Bronchial epithelial cell (primary cell): ENCODE measurements around the gene SAE1. TPM values are rescaled to one million over a fixed set of nuclear protein-coding genes. Genes with fewer than 3 reads are reported as not detected.
A peak's percentile ranks its signal among the peaks of the same experiment; 100 is the strongest.

Experiments
- DNase-seq: peaks from one replicate; pipeline ENCODE4 v3.0.0-alpha.2; 2010; ENCODE audit warnings: low read depth
- FAIRE-seq: peaks from 2 replicates; lab custom pipeline; 2011; peaks lifted over from hg19 to GRCh38; lab: Jason Lieb, UNC
- H3K27me3 ChIP-seq: 2 replicates; pipeline ENCODE4 v1.5.1; 2011; ENCODE audit warnings: low read length; ENCODE audit not compliant: control insufficient read depth, insufficient read depth
- H3K36me3 ChIP-seq: 2 replicates; pipeline ENCODE4 v1.5.1; 2011; ENCODE audit warnings: low read length; ENCODE audit not compliant: control insufficient read depth, insufficient read depth
- H3K4me3 ChIP-seq: 2 replicates; pipeline ENCODE4 v1.5.1; 2011; ENCODE audit warnings: mild to moderate bottlenecking, low read depth, low read length, control low read depth
- CTCF ChIP-seq: IDR thresholded peaks from 2 replicates; pipeline ENCODE4 v1.5.1; 2011; ENCODE audit warnings: mild to moderate bottlenecking, moderate library complexity, low read length, control low read depth, inconsistent platforms; ENCODE audit not compliant: insufficient read depth, severe bottlenecking
- total RNA-seq: library from RNA; depleted of rRNA; stranded (reverse); fragments of >200 nt; gene quantifications from 2 replicates; pipeline ENCODE4 v1.2.1, GENCODE V29; 2014

The SAE1 gene
- total RNA-seq, 1 donor from 2014 or later = 90.6 TPM

DNA sequence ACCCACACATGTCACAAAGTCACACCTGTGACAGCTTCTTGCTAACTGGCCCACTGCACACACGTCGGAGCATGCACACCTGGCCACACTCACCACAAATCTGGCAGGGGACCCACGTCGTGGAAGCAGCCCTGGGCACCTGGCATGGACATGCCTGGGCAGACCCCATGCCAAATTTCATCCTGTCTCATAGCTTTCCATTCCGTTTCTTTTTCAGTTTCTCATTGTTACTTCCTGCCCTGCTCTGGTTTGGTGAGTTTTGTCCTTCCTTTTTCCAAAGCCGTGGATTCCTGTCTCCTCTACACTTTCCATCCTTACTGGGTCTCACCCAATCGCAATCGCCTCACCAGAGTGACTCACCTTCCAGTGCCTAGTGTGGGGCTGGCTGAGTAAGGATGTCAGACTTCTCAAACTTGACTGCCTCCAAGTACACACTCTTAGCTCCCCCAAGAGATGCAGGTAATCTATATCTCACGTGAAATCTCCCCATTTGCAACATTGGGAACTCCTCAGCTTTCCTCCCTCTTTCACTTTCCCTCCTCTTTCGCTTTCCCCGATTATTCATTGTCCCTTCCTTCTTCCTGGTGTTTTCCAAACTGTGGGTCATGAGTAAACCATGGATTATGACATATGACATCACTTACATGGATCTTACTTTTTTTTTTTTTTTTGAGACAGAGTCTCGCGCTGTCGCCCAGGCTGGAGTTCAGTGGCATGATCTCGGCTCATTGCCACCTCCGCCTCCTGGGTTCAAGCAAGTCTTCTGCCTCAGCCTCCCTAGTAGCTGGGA, 102.0 kb downstream of the SAE1 start:
- Histone ChIP-seq H3K36me3 (no peaks in the 10 kb centered on the region), H3K27me3 (no peaks in the 10 kb centered on the region), H3K4me3 (peak overlapping the region; percentile 40)
- no peak for TF ChIP-seq CTCF
- no peak for FAIRE-seq
- peak; percentile 94 for DNase-seq

DNA sequence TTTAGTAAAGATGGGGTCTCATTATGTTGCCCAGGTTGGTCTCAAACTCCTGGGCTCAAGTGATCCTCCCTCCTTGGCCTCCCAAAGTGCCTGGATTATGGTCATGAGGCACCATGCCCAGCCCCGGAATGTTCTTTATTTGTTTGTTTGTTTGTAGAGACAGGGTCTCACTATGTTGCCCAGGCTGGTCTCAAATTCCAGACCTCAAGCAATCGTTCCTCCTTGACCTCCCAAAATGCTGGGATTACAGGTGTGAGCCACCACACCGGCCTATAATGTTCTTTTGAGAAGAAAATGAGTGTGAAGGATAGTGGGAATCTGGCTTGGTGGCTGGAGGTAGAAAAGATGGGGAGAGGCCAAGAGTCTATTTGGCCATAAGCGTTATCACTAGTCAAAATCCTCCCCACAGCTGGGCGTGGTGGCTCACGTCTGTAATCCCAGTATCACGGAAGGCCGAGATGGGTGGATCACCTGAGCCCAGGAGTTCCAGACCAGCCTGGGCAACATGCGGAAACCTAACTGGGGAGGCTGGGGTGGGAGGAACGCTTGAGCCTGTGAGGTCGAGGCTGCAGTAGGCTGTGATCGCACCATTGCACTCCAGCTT, 105.5 kb downstream of the SAE1 start:
- DNase-seq (no peak), FAIRE-seq (no peak)
- Histone ChIP-seq H3K36me3 (no peaks in the 10 kb centered on the region), H3K27me3 (no peaks in the 10 kb centered on the region), H3K4me3 (no peak overlapping the region)
- no peak for TF ChIP-seq CTCF

GRCh38 chr19:47239152-47239551, 108.5 kb downstream of the SAE1 start:
- DNase-seq = no peak
- no peaks in the 10 kb centered on the region for H3K36me3 ChIP-seq
- no peak for TF ChIP-seq CTCF
- no peak for FAIRE-seq
- no peak overlapping the region for H3K4me3 ChIP-seq
- no peaks in the 10 kb centered on the region for H3K27me3 ChIP-seq

DNA sequence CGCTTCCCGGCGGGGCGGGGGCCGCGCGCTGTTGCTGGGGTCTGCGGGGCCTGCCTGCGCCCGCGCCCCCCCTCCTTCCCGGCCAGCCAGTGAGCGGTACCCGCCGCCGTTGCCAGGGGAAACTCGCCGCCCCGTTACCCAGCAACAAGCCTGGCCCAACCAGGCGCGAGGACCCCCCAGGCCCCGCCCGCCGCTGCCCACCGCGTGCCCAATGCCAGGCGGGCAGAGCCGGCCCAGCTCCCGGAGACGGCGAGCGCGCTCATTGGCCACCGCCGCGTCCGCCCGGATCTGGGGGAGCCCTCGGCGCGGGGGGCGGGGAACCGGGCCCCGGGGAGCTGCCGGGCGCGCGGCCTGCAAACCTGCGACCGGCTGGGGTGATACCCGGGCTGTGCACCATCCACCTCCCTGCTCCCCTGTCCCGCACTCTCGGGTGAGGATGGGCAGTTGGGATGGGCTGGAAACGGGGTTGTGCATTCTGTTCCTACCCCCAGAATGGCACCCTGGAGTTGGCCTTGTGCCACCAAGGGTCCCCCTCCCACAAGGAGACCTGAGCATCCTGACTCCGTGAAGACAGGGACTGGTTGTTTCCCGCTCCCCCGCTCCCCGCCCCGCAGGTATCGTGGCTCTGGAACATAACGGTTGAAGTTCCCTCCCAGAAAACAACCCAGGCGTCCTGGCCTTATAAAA, 109.1 kb downstream of the SAE1 start:
- FAIRE-seq = no peak

GRCh38 chr19:47240556-47240955, 109.9 kb downstream of the SAE1 start:
- TF ChIP-seq CTCF = no peak
- Histone ChIP-seq H3K27me3 (no peaks in the 10 kb centered on the region), H3K36me3 (no peaks in the 10 kb centered on the region), H3K4me3 (no peak overlapping the region)
- FAIRE-seq (no peak), DNase-seq (no peak)

More for the DNA sequence above, 109.1 kb downstream of the SAE1 start:
- no peaks in the 10 kb centered on the region for H3K27me3 ChIP-seq
- no peak for DNase-seq
- H3K4me3 ChIP-seq = peak overlapping the region; percentile 4
- H3K36me3 ChIP-seq = no peaks in the 10 kb centered on the region
- TF ChIP-seq CTCF = no peak
